Caco-2 (cell line): ENCODE results near the gene RPS6KA2. TPM values are rescaled to one million over a fixed set of nuclear protein-coding genes. Genes with fewer than 3 reads are reported as not detected.

Experiments
- BruUV-seq: library from RNA; stranded (reverse); fragments of 400-500 nt; replicated peaks from 2 replicates; lab custom pipeline; 2021; lab: Mats Ljungman, UMichigan
- CTCF ChIA-PET: fragments of 300-600 bp; sonication (Branson Sonifier 250); formaldehyde crosslinking; loops from one replicate; lab custom pipeline; 2022; ENCODE audit warnings: antibody characterized with exemption; lab: Charles Lee
- POLR2A ChIA-PET: fragments of 300-600 bp; sonication (Branson Sonifier 250); formaldehyde crosslinking; loops from one replicate; lab custom pipeline; 2022; ENCODE audit warnings: antibody characterized with exemption; lab: Charles Lee
- DNase-seq, 2 experiments: peaks; one replicate each; pipeline versions ENCODE4 v3.0.0 to v3.0.0-alpha.2; 2020 to 2022
- H3K27me3 ChIP-seq: replicated peaks from 2 replicates; pipeline ENCODE4 v1.6.0; 2011; ENCODE audit warnings: low read length; ENCODE audit not compliant: control insufficient read depth, insufficient read depth
- H3K36me3 ChIP-seq: 2 replicates; pipeline ENCODE4 v1.5.1; 2011; ENCODE audit warnings: low read length; ENCODE audit not compliant: control insufficient read depth, insufficient read depth
- H3K4me1 ChIP-seq: fragments of 250-450 bp; sonication (Bioruptor Pico); 2 replicates; pipeline ENCODE4 v1.5.1; 2020; ENCODE audit warnings: mild to moderate bottlenecking
- H3K4me3 ChIP-seq: 2 replicates; pipeline ENCODE4 v1.5.1; 2011; ENCODE audit warnings: low read depth, mild to moderate bottlenecking, control low read depth, low read length
- H3K9me3 ChIP-seq: fragments of 250-450 bp; sonication (Bioruptor Pico); 2 replicates; pipeline ENCODE4 v1.5.1; 2020; ENCODE audit warnings: mild to moderate bottlenecking, moderate library complexity
- H3K27ac Mint-ChIP-seq: one replicate; pipeline ENCODE4 v1.8.0; 2022; ENCODE audit warnings: mixed read lengths; ENCODE audit not compliant: unreplicated experiment
- H3K27me3 Mint-ChIP-seq: one replicate; pipeline ENCODE4 v1.8.0; 2022; ENCODE audit warnings: mixed read lengths; ENCODE audit not compliant: insufficient read depth, unreplicated experiment
- H3K36me3 Mint-ChIP-seq: one replicate; pipeline ENCODE4 v1.8.0; 2022; ENCODE audit warnings: mild to moderate bottlenecking, mixed read lengths; ENCODE audit not compliant: insufficient read depth, unreplicated experiment
- H3K4me1 Mint-ChIP-seq: one replicate; pipeline ENCODE4 v1.8.0; 2022; ENCODE audit warnings: low read depth, mixed read lengths; ENCODE audit not compliant: unreplicated experiment
- H3K4me3 Mint-ChIP-seq: one replicate; pipeline ENCODE4 v1.8.0; 2022; ENCODE audit warnings: mild to moderate bottlenecking, moderate library complexity, mixed read lengths; ENCODE audit not compliant: unreplicated experiment
- H3K9me3 Mint-ChIP-seq: one replicate; pipeline ENCODE4 v1.8.0; 2022; ENCODE audit warnings: mixed read lengths; ENCODE audit not compliant: unreplicated experiment
- intact Hi-C: fragments of 100-400 bp; cut with micrococcal nuclease; formaldehyde crosslinking; loops from one replicate; pipeline ENCODE4 v1.10.0; 2022; ENCODE audit not compliant: unreplicated experiment
- total RNA-seq: library from RNA; stranded (reverse); gene quantifications from 2 replicates; pipeline ENCODE4 v1.2.3, GENCODE V29; 2022
- TF ChIP-seq, protein P1 (sequence below), 2 experiments: fragments of 200-600 bp in 1 of 2; IDR thresholded peaks; 1 replicate in 1 of 2; 2 replicates in 1 of 2; pipeline versions ENCODE4 v1.5.1 to v1.8.0; 2011 to 2022; ENCODE audit warnings: antibody characterized with exemption in 1 of 2, control low read depth in 1 of 2, inconsistent platforms in 1 of 2, low read depth in 1 of 2, low read length in 1 of 2, mild to moderate bottlenecking in 1 of 2, moderate library complexity in 1 of 2; ENCODE audit not compliant: insufficient read depth in 1 of 2, severe bottlenecking in 1 of 2, unreplicated experiment in 1 of 2

RPS6KA2 gene
- total RNA-seq, 1 experiment from 2014 or later, result 5.6 TPM

DNA sequence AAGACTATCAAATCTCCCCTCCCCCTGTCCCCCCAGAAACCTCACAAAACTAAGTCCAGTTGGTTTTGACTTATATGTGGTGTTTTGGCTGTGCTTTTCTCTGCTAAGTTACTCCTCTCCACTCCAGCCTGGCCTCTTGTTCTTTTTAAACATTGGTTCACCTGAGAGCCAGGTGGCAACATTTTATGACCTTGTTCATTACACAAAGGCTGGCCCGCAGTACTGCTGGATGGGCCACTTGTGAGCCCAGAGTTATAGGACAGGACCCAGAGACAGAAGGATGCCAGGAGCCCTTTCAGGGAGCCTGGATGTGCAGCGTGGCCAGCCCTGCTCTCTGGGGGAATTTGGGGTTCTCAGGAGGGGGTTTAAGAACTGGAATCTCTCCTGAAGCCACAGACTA is 130.6 kb downstream of the RPS6KA2 start:
- Mint-ChIP-seq H3K4me1 (no peaks in the 10 kb centered on the region), H3K27ac (no peak overlapping the region), H3K9me3 (no peaks in the 10 kb centered on the region), H3K36me3 (no peaks in the 10 kb centered on the region), H3K4me3 (no peak overlapping the region), H3K27me3 (peaks cover 6% of the 10 kb centered on the region)
- Histone ChIP-seq H3K27me3 (no peaks in the 10 kb centered on the region), H3K4me3 (no peak overlapping the region), H3K4me1 (no peaks in the 10 kb centered on the region), H3K36me3 (no peaks in the 10 kb centered on the region), H3K9me3 (no peaks in the 10 kb centered on the region)
- ChIA-PET CTCF (no interaction called here), POLR2A (no interaction called here)
- BruUV-seq, result no TSS peak
- TF ChIP-seq, protein P1, sequence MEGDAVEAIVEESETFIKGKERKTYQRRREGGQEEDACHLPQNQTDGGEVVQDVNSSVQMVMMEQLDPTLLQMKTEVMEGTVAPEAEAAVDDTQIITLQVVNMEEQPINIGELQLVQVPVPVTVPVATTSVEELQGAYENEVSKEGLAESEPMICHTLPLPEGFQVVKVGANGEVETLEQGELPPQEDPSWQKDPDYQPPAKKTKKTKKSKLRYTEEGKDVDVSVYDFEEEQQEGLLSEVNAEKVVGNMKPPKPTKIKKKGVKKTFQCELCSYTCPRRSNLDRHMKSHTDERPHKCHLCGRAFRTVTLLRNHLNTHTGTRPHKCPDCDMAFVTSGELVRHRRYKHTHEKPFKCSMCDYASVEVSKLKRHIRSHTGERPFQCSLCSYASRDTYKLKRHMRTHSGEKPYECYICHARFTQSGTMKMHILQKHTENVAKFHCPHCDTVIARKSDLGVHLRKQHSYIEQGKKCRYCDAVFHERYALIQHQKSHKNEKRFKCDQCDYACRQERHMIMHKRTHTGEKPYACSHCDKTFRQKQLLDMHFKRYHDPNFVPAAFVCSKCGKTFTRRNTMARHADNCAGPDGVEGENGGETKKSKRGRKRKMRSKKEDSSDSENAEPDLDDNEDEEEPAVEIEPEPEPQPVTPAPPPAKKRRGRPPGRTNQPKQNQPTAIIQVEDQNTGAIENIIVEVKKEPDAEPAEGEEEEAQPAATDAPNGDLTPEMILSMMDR (IDR thresholded peaks at IDR 0.05; ENCODE audit: insufficient read depth in 1 of 2, low read depth in 1 of 2, low read length in 1 of 2, severe bottlenecking in 1 of 2, unreplicated experiment in 1 of 2), result no peak
- intact Hi-C loops, result no loop called here
- no peak for DNase-seq

DNA sequence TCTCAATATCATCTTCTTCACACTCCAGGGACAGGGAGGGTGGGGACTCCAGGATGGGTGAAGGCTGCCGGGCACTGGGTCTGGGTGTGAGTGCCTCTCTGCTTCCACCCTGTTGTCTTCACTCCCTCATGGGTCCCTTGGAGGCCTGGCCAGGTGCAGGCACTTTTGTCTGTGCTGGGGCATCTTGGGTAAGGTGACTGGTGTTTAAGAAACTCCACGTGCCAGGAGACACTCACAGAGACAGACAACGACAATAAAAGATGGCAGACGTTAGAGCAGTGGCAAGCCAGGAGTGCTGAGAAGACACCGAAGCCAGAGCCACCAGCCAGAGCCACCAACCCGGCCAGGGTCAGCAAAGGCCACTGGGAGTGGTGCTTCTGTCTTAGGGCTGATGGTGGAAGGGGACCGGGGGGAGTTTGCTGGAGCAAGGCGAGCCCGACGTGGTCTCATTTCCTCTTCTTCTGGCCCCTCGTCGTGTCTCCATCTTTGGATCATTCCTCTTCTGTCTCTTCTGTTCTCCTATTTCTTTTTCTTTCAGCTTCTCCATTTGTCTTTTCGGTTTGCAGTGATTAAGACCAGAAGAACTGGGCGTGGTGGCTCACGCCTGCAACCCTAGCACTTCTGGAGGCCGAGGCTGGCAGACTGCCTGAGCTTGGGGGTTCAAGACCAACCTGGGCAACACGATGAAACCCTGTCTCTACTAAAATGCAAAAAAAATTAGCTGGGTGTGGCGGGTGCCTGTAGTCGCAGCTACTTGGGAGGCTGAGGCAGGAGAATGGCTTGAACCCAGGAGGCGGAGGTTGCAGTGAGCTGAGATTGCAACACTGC is 131.3 kb downstream of the RPS6KA2 start:
- no peak overlapping the region for H3K27ac Mint-ChIP-seq
- ChIA-PET CTCF (no interaction called here), POLR2A (no interaction called here)
- no peak overlapping the region for H3K4me3 Mint-ChIP-seq
- intact Hi-C loops, result no loop called here
- Histone ChIP-seq H3K27me3 (no peaks in the 10 kb centered on the region; the same call in 1 of the 2 replicates), H3K36me3 (no peaks in the 10 kb centered on the region), H3K4me3 (no peak overlapping the region), H3K9me3 (no peaks in the 10 kb centered on the region), H3K4me1 (no peaks in the 10 kb centered on the region)
- DNase-seq, result no peak
- H3K36me3 Mint-ChIP-seq, result no peaks in the 10 kb centered on the region
- TF ChIP-seq, protein P1 (IDR thresholded peaks at IDR 0.05; ENCODE audit: insufficient read depth in 1 of 2, low read depth in 1 of 2, low read length in 1 of 2, severe bottlenecking in 1 of 2, unreplicated experiment in 1 of 2), result no peak
- H3K4me1 Mint-ChIP-seq, result no peaks in the 10 kb centered on the region
- BruUV-seq, result no TSS peak
- no peaks in the 10 kb centered on the region for H3K9me3 Mint-ChIP-seq
- peaks cover 9% of the 10 kb centered on the region for H3K27me3 Mint-ChIP-seq

- H3K9me3 Mint-ChIP-seq, result no peaks in the 10 kb centered on the region
- no peak for DNase-seq
- peaks cover 10% of the 10 kb centered on the region for H3K27me3 Mint-ChIP-seq
- H3K9me3 ChIP-seq, result no peaks in the 10 kb centered on the region
- intact Hi-C loops, result no loop called here
- no peak overlapping the region for H3K4me3 ChIP-seq
- no TSS peak for BruUV-seq
- H3K36me3 ChIP-seq, result no peaks in the 10 kb centered on the region
- no peaks in the 10 kb centered on the region for H3K4me1 ChIP-seq
- ChIA-PET POLR2A (interaction anchor here (0.9 kb wide), 1 partner anchor 132 kb away, joined by 3 read pairs; the partner anchor contains the start of gene RPS6KA2), CTCF (no interaction called here)
- H3K36me3 Mint-ChIP-seq, result no peaks in the 10 kb centered on the region
- TF ChIP-seq, protein P1 (IDR thresholded peaks at IDR 0.05; ENCODE audit: insufficient read depth in 1 of 2, low read depth in 1 of 2, low read length in 1 of 2, severe bottlenecking in 1 of 2, unreplicated experiment in 1 of 2), result no peak
- no peaks in the 10 kb centered on the region; the same call in 1 of the 2 replicates for H3K27me3 ChIP-seq
- H3K4me3 Mint-ChIP-seq, result no peak overlapping the region
- no peak overlapping the region for H3K27ac Mint-ChIP-seq
- no peaks in the 10 kb centered on the region for H3K4me1 Mint-ChIP-seq
Measured at GRCh38 chr6:166494757-166495486, 132.1 kb downstream of the RPS6KA2 start.
